ENCODE results near the gene URGCP. TPM values are rescaled to one million over a fixed set of nuclear protein-coding genes. Genes with fewer than 3 reads are reported as not detected.
"Not testable (repeated sequence)": the region's sequence is repeated elsewhere in the genome, so short reads cannot be mapped to it uniquely, and the experiment has no call there.

Gene URGCP
- total RNA-seq, 1 experiment from 2014 or later = 26.6 TPM

- ChIA-PET CTCF (no interaction called here), POLR2A (ENCODE audit: low non-redundant PET) (no interaction called here)
- no peaks in the 10 kb centered on the region for H3K27me3 ChIP-seq (replicated peaks; ENCODE audit: insufficient read depth, low read depth, low read length, poor library complexity)
- intact Hi-C loops (cut with micrococcal nuclease; ENCODE audit: unreplicated experiment) = no loop called here
- no TSS peak for BruUV-seq (replicated peaks)
- H3K27ac ChIP-seq (ENCODE audit: low read depth, low read length, poor library complexity, severe bottlenecking) = no peak overlapping the region
- H3K4me1 ChIP-seq (ENCODE audit: insufficient read depth, low read length, poor library complexity, severe bottlenecking) = no peaks in the 10 kb centered on the region
- DNase-seq (ENCODE audit: low spot score) = no peak
- H3K9me3 ChIP-seq (ENCODE audit: low read depth, low read length, poor library complexity, severe bottlenecking) = no peaks in the 10 kb centered on the region
- H3K4me3 ChIP-seq (ENCODE audit: low read depth, low read length, poor library complexity, severe bottlenecking) = no peak overlapping the region
- TF ChIP-seq CTCF (conservative IDR thresholded peaks at IDR 0.05; ENCODE audit: low read depth, low read length) (no peak), EZH2 (IDR thresholded peaks at IDR 0.05; ENCODE audit: borderline replicate concordance, low read depth, low read length, poor library complexity, severe bottlenecking) (no peak)
- no peaks in the 10 kb centered on the region for H3K36me3 ChIP-seq (ENCODE audit: insufficient read depth, low read length, poor library complexity, severe bottlenecking)
These were observed 63.1 kb downstream of the URGCP start for GRCh38 chr7:43843296-43843695.

GRCh38 chr7:43838201-43838658, 68.2 kb downstream of the URGCP start:
- Histone ChIP-seq H3K27me3 (replicated peaks; ENCODE audit: insufficient read depth, low read depth, low read length, poor library complexity) (no peaks in the 10 kb centered on the region), H3K4me1 (ENCODE audit: insufficient read depth, low read length, poor library complexity, severe bottlenecking) (no peaks in the 10 kb centered on the region), H3K36me3 (ENCODE audit: insufficient read depth, low read length, poor library complexity, severe bottlenecking) (no peaks in the 10 kb centered on the region), H3K9me3 (ENCODE audit: low read depth, low read length, poor library complexity, severe bottlenecking) (no peaks in the 10 kb centered on the region), H3K27ac (ENCODE audit: low read depth, low read length, poor library complexity, severe bottlenecking) (no peak overlapping the region), H3K4me3 (ENCODE audit: low read depth, low read length, poor library complexity, severe bottlenecking) (no peak overlapping the region)
- intact Hi-C loops (cut with micrococcal nuclease; ENCODE audit: unreplicated experiment) = loop anchor here (2.0 to 5.0 kb wide), 4 partner anchors 111 to 896 kb away; partner anchors contain the start of genes COA1 and STK17A
- no peak for TF ChIP-seq CTCF (conservative IDR thresholded peaks at IDR 0.05; ENCODE audit: low read depth, low read length)
- TF ChIP-seq EZH2 (IDR thresholded peaks at IDR 0.05; ENCODE audit: borderline replicate concordance, low read depth, low read length, poor library complexity, severe bottlenecking) = no peak
- no TSS peak for BruUV-seq (replicated peaks)
- ChIA-PET CTCF (interaction anchor here (0.9 kb wide), 1 partner anchor 256 kb away, joined by 9 read pairs; the partner anchor contains the start of gene STK17A), POLR2A (ENCODE audit: low non-redundant PET) (interaction anchor here (0.6 kb wide), 1 partner anchor 1071 kb away, joined by 3 read pairs; no protein-coding TSS in a partner anchor)
- DNase-seq (ENCODE audit: low spot score) = no peak

GRCh38 chr7:43834463-43835251, 71.7 kb downstream of the URGCP start:
- Histone ChIP-seq H3K27me3 (replicated peaks; ENCODE audit: insufficient read depth, low read depth, low read length, poor library complexity) (no peaks in the 10 kb centered on the region), H3K27ac (ENCODE audit: low read depth, low read length, poor library complexity, severe bottlenecking) (no peak overlapping the region), H3K36me3 (ENCODE audit: insufficient read depth, low read length, poor library complexity, severe bottlenecking) (no peaks in the 10 kb centered on the region), H3K4me3 (ENCODE audit: low read depth, low read length, poor library complexity, severe bottlenecking) (peak overlapping the region; percentile 30), H3K9me3 (ENCODE audit: low read depth, low read length, poor library complexity, severe bottlenecking) (peaks cover 7% of the 10 kb centered on the region), H3K4me1 (ENCODE audit: insufficient read depth, low read length, poor library complexity, severe bottlenecking) (no peaks in the 10 kb centered on the region)
- CTCF ChIA-PET = no interaction called here
- intact Hi-C loops (cut with micrococcal nuclease; ENCODE audit: unreplicated experiment) = loop anchor here (5.0 kb wide), 3 partner anchors 107 to 892 kb away; partner anchors contain the start of gene COA1
- POLR2A ChIA-PET (ENCODE audit: low non-redundant PET) = no interaction called here
- peak; percentile 19 for DNase-seq (ENCODE audit: low spot score)
- TF ChIP-seq EZH2 (IDR thresholded peaks at IDR 0.05; ENCODE audit: borderline replicate concordance, low read depth, low read length, poor library complexity, severe bottlenecking) = no peak
- TF ChIP-seq CTCF (conservative IDR thresholded peaks at IDR 0.05; ENCODE audit: low read depth, low read length) = no peak
- BruUV-seq (replicated peaks) = no TSS peak

- H3K36me3 ChIP-seq (ENCODE audit: insufficient read depth, low read length, poor library complexity, severe bottlenecking); DNase-seq (ENCODE audit: low spot score); BruUV-seq (replicated peaks); H3K4me1 ChIP-seq (ENCODE audit: insufficient read depth, low read length, poor library complexity, severe bottlenecking); H3K27me3 ChIP-seq (replicated peaks; ENCODE audit: insufficient read depth, low read depth, low read length, poor library complexity); POLR2A ChIA-PET (ENCODE audit: low non-redundant PET); H3K27ac ChIP-seq (ENCODE audit: low read depth, low read length, poor library complexity, severe bottlenecking); H3K9me3 ChIP-seq (ENCODE audit: low read depth, low read length, poor library complexity, severe bottlenecking); CTCF ChIA-PET; intact Hi-C loops (cut with micrococcal nuclease; ENCODE audit: unreplicated experiment); H3K4me3 ChIP-seq (ENCODE audit: low read depth, low read length, poor library complexity, severe bottlenecking): not testable (repeated sequence)
These were observed 75.5 kb downstream of the URGCP start for GRCh38 chr7:43830917-43831316.
